Endothelial cell (in vitro differentiated cells): Measurements from ENCODE around the gene KIAA1671. TPM values are rescaled to one million over a fixed set of nuclear protein-coding genes. Genes with fewer than 3 reads are reported as not detected.

Experiments
- DNase-seq: peaks from one replicate; pipeline ENCODE4 v3.0.0; 2021; ENCODE audit warnings: low spot score
- H3K27ac Mint-ChIP-seq: one replicate; pipeline ENCODE4 v1.8.0; 2021; ENCODE audit warnings: mixed read lengths, inconsistent platforms; ENCODE audit not compliant: unreplicated experiment
- H3K27me3 Mint-ChIP-seq: one replicate; pipeline ENCODE4 v1.8.0; 2021; ENCODE audit warnings: mild to moderate bottlenecking, moderate library complexity, mixed read lengths, inconsistent platforms; ENCODE audit not compliant: unreplicated experiment
- H3K36me3 Mint-ChIP-seq: one replicate; pipeline ENCODE4 v1.8.0; 2021; ENCODE audit warnings: mild to moderate bottlenecking, low read depth, mixed read lengths, inconsistent platforms; ENCODE audit not compliant: unreplicated experiment
- H3K4me1 Mint-ChIP-seq: one replicate; pipeline ENCODE4 v1.8.0; 2021; ENCODE audit warnings: mild to moderate bottlenecking, mixed read lengths, inconsistent platforms; ENCODE audit not compliant: unreplicated experiment
- H3K4me3 Mint-ChIP-seq: one replicate; pipeline ENCODE4 v1.8.0; 2021; ENCODE audit warnings: mild to moderate bottlenecking, mixed read lengths, inconsistent platforms; ENCODE audit not compliant: unreplicated experiment
- H3K9me3 Mint-ChIP-seq: one replicate; pipeline ENCODE4 v1.8.0; 2021; ENCODE audit warnings: mixed read lengths, inconsistent platforms; ENCODE audit not compliant: unreplicated experiment
- total RNA-seq: library from RNA; stranded (reverse); fragmentation: NEBNext Ultra II Directional; extraction: Animal tissue kit (Norgen Biotek cat#: 25700); gene quantifications from one replicate; pipeline ENCODE4 v1.2.1, GENCODE V29; 2021; ENCODE audit not compliant: unreplicated experiment
- TF ChIP-seq, protein P1 (sequence below): fragments of 200-600 bp; sonication (generic); IDR thresholded peaks from one replicate; pipeline ENCODE4 v1.5.0; 2021; ENCODE audit warnings: antibody characterized with exemption; ENCODE audit not compliant: unreplicated experiment

KIAA1671 gene
- total RNA-seq, 1 donor from 2014 or later: 92.1 TPM

GRCh38 chr22:25077056-25077455, 124.5 kb downstream of the KIAA1671 start:
- Mint-ChIP-seq H3K4me3 (no peak overlapping the region), H3K36me3 (no peaks in the 10 kb centered on the region), H3K9me3 (no peaks in the 10 kb centered on the region), H3K4me1 (peaks cover 15% of the 10 kb centered on the region), H3K27ac (no peak overlapping the region), H3K27me3 (peaks cover 1% of the 10 kb centered on the region)
- no peak for DNase-seq
- TF ChIP-seq, protein P1, sequence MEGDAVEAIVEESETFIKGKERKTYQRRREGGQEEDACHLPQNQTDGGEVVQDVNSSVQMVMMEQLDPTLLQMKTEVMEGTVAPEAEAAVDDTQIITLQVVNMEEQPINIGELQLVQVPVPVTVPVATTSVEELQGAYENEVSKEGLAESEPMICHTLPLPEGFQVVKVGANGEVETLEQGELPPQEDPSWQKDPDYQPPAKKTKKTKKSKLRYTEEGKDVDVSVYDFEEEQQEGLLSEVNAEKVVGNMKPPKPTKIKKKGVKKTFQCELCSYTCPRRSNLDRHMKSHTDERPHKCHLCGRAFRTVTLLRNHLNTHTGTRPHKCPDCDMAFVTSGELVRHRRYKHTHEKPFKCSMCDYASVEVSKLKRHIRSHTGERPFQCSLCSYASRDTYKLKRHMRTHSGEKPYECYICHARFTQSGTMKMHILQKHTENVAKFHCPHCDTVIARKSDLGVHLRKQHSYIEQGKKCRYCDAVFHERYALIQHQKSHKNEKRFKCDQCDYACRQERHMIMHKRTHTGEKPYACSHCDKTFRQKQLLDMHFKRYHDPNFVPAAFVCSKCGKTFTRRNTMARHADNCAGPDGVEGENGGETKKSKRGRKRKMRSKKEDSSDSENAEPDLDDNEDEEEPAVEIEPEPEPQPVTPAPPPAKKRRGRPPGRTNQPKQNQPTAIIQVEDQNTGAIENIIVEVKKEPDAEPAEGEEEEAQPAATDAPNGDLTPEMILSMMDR: no peak

DNA sequence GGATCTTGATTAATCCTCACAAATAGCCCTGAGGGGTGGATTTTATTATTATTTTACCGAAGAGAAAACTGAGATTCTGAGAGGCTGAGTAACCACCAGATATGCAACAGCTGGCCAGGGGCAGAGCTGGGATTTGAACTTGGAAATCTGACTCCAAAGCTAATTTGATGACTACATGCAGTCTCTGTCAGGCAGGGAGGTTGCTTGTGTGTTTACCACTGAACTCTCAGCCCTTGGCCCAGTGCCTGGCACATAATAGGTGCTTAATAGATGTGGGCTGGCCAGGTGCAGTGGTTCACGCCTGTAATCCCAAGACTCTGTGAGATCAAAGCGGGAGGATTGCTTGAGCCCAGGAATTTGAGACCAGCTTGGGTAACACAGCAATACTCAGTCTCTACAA, 125.4 kb downstream of the KIAA1671 start:
- Mint-ChIP-seq H3K9me3 (no peaks in the 10 kb centered on the region), H3K27me3 (peaks cover 3% of the 10 kb centered on the region), H3K4me3 (no peak overlapping the region), H3K36me3 (no peaks in the 10 kb centered on the region), H3K27ac (no peak overlapping the region), H3K4me1 (peaks cover 6% of the 10 kb centered on the region)
- no peak for DNase-seq
- TF ChIP-seq, protein P1: no peak

DNA sequence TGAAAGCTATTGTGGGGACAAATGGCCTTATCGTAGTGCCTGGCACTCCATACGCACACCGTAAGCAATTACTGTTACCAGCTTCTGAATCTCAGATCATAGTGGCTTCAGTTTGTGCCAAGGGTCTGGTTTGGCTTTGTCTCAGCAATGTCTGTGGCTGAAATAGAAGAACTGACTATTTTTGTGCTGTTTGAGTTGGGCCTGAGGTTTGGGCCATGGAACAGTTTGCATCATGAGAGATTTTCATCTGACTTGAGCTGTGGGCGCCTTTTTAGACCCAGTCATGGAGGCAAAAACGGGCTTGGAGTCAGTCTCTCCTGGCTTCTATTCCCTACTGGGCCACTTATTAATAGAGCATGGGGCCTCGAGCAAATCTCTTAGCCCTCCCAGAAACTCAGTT, 126.1 kb downstream of the KIAA1671 start:
- H3K27ac Mint-ChIP-seq: no peak overlapping the region
- no peak overlapping the region for H3K4me3 Mint-ChIP-seq
- TF ChIP-seq, protein P1: no peak
- H3K27me3 Mint-ChIP-seq: peaks cover 3% of the 10 kb centered on the region
- H3K4me1 Mint-ChIP-seq: peaks cover 6% of the 10 kb centered on the region
- DNase-seq: no peak
- H3K9me3 Mint-ChIP-seq: no peaks in the 10 kb centered on the region
- H3K36me3 Mint-ChIP-seq: no peaks in the 10 kb centered on the region

GRCh38 chr22:25080855-25081254, 128.3 kb downstream of the KIAA1671 start:
- H3K9me3 Mint-ChIP-seq: no peaks in the 10 kb centered on the region

DNA sequence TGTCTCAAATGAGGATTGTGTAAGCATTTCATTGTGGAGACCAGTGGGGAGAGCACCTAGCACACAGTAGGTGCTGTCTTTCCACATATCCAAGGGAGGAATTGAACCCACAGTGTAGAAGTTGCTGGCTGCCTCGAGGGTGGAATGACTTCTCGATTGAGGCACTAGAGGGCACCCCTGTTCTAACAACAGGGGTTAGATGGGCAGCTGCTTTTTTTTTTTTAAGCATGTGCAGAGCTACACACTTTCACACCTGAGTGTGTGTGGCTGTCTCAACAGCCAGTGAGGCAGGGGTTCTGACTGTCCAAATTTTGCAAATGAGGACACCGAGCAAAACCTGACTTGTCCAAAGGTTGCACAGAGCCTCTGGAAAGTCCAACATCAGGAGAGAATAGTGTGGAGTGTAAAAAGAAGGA, 128.9 kb downstream of the KIAA1671 start:
- H3K27ac Mint-ChIP-seq: no peak overlapping the region
- H3K4me1 Mint-ChIP-seq: peaks cover 17% of the 10 kb centered on the region
- peak; percentile 63 for DNase-seq
- H3K36me3 Mint-ChIP-seq: no peaks in the 10 kb centered on the region
- H3K9me3 Mint-ChIP-seq: no peaks in the 10 kb centered on the region
- H3K27me3 Mint-ChIP-seq: peaks cover 3% of the 10 kb centered on the region
- no peak overlapping the region for H3K4me3 Mint-ChIP-seq
- TF ChIP-seq, protein P1: peak; percentile 37

More at GRCh38 chr22:25080855-25081254, 128.3 kb downstream of the KIAA1671 start:
- H3K36me3 Mint-ChIP-seq: no peaks in the 10 kb centered on the region
- peaks cover 12% of the 10 kb centered on the region for H3K4me1 Mint-ChIP-seq
- TF ChIP-seq, protein P1: no peak
- H3K27me3 Mint-ChIP-seq: peaks cover 3% of the 10 kb centered on the region
- no peak overlapping the region for H3K4me3 Mint-ChIP-seq
- no peak overlapping the region for H3K27ac Mint-ChIP-seq
- no peak for DNase-seq
